GM12878 (cell line): ENCODE results near the gene NUCB1. TPM values are rescaled to one million over a fixed set of nuclear protein-coding genes. Genes with fewer than 3 reads are reported as not detected.

ENCODE experiments used
- E2F8 ChIP-seq: fragments of 450-650 bp; IDR thresholded peaks from 2 replicates; pipeline ENCODE4 v1.6.1; 2018; ENCODE audit warnings: mild to moderate bottlenecking, low read depth, moderate library complexity; ENCODE audit not compliant: partially characterized antibody
- HCFC1 ChIP-seq: fragments of 150-350 bp; IDR thresholded peaks from 2 replicates; pipeline ENCODE4 v1.6.1; 2014; ENCODE audit warnings: low read length
- IKZF2 ChIP-seq, 2 experiments: fragments of 450-650 bp; IDR thresholded peaks; 2 replicates each; pipeline ENCODE4 v1.6.1; 2017; ENCODE audit warnings: mild to moderate bottlenecking in 2 of 2, moderate library complexity in 2 of 2
- polyA plus RNA-seq, 11 experiments: library from polyadenylated mRNA; depleted of rRNA in 4 of 11; unstranded in 6 of 11; stranded (reverse) in 5 of 11; fragments of >200 nt; fragmentation: Nextera tagmentation in 4 of 11; fragmentation: Illumina TruSeq in 1 of 11; extraction: Ambion mirVana in 4 of 11; extraction: Trizol in 1 of 11; gene quantifications; 1 replicate in 1 of 11; 2 replicates in 10 of 11; pipeline versions ENCODE4 v1.2.1 to v1.2.3, GENCODE V29; 2011 to 2016; ENCODE audit warnings: inconsistent platforms in 2 of 11, missing spikeins in 2 of 11, low read depth in 1 of 11
- total RNA-seq, 4 experiments: library from RNA; depleted of rRNA in 3 of 4; stranded (reverse); fragments of >200 nt in 3 of 4; fragmentation: Illumina TruSeq in 1 of 4; extraction: Trizol in 1 of 4; gene quantifications; 2 replicates each; pipeline versions ENCODE4 v1.2.1 to v1.2.3, GENCODE V29; 2013 to 2021
- TF ChIP-seq, protein P1 (sequence below): IDR thresholded peaks from 2 replicates; pipeline ENCODE4 v1.6.1; 2012; ENCODE audit warnings: improper control_type of control experiment, low read depth, low read length; ENCODE audit not compliant: insufficient replicate concordance
- TF ChIP-seq, protein P2 (sequence below): fragments of 450-650 bp; IDR thresholded peaks from 2 replicates; pipeline ENCODE4 v1.6.1; 2016; ENCODE audit warnings: mild to moderate bottlenecking
- TF ChIP-seq, protein P3 (sequence below): IDR thresholded peaks from 2 replicates; pipeline ENCODE4 v1.6.1; 2012; ENCODE audit warnings: low read length, inconsistent platforms

NUCB1 gene
- total and polyA plus RNA-seq, 10 of the 15 experiments (the other 5 are each of a cell fraction or from before 2014, with no cell fraction given): 1.8 to 112 (median 44.5) TPM

GRCh38 chr19:48933382-48933932 is 33.3 kb downstream of the NUCB1 start, which contains the start of gene DHDH (continued):
- TF ChIP-seq, protein P1, sequence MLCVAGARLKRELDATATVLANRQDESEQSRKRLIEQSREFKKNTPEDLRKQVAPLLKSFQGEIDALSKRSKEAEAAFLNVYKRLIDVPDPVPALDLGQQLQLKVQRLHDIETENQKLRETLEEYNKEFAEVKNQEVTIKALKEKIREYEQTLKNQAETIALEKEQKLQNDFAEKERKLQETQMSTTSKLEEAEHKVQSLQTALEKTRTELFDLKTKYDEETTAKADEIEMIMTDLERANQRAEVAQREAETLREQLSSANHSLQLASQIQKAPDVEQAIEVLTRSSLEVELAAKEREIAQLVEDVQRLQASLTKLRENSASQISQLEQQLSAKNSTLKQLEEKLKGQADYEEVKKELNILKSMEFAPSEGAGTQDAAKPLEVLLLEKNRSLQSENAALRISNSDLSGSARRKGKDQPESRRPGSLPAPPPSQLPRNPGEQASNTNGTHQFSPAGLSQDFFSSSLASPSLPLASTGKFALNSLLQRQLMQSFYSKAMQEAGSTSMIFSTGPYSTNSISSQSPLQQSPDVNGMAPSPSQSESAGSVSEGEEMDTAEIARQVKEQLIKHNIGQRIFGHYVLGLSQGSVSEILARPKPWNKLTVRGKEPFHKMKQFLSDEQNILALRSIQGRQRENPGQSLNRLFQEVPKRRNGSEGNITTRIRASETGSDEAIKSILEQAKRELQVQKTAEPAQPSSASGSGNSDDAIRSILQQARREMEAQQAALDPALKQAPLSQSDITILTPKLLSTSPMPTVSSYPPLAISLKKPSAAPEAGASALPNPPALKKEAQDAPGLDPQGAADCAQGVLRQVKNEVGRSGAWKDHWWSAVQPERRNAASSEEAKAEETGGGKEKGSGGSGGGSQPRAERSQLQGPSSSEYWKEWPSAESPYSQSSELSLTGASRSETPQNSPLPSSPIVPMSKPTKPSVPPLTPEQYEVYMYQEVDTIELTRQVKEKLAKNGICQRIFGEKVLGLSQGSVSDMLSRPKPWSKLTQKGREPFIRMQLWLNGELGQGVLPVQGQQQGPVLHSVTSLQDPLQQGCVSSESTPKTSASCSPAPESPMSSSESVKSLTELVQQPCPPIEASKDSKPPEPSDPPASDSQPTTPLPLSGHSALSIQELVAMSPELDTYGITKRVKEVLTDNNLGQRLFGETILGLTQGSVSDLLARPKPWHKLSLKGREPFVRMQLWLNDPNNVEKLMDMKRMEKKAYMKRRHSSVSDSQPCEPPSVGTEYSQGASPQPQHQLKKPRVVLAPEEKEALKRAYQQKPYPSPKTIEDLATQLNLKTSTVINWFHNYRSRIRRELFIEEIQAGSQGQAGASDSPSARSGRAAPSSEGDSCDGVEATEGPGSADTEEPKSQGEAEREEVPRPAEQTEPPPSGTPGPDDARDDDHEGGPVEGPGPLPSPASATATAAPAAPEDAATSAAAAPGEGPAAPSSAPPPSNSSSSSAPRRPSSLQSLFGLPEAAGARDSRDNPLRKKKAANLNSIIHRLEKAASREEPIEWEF: no peak
- TF ChIP-seq, protein P2, sequence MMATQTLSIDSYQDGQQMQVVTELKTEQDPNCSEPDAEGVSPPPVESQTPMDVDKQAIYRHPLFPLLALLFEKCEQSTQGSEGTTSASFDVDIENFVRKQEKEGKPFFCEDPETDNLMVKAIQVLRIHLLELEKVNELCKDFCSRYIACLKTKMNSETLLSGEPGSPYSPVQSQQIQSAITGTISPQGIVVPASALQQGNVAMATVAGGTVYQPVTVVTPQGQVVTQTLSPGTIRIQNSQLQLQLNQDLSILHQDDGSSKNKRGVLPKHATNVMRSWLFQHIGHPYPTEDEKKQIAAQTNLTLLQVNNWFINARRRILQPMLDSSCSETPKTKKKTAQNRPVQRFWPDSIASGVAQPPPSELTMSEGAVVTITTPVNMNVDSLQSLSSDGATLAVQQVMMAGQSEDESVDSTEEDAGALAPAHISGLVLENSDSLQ: peak; percentile 51
- TF ChIP-seq HCFC1 (peak; percentile 14; the same call in 1 of the 2 replicates), IKZF2 (IDR thresholded peaks at IDR 0.05) (no peak), E2F8 (no peak)
- TF ChIP-seq, protein P3, sequence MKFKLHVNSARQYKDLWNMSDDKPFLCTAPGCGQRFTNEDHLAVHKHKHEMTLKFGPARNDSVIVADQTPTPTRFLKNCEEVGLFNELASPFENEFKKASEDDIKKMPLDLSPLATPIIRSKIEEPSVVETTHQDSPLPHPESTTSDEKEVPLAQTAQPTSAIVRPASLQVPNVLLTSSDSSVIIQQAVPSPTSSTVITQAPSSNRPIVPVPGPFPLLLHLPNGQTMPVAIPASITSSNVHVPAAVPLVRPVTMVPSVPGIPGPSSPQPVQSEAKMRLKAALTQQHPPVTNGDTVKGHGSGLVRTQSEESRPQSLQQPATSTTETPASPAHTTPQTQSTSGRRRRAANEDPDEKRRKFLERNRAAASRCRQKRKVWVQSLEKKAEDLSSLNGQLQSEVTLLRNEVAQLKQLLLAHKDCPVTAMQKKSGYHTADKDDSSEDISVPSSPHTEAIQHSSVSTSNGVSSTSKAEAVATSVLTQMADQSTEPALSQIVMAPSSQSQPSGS: no peak
